ENCODE results near the gene BAZ2B. TPM values are rescaled to one million over a fixed set of nuclear protein-coding genes. Genes with fewer than 3 reads are reported as not detected.

BAZ2B gene
- total and polyA plus RNA-seq, 4 donors, result 18.3 to 266 (median 39.5) TPM

DNA sequence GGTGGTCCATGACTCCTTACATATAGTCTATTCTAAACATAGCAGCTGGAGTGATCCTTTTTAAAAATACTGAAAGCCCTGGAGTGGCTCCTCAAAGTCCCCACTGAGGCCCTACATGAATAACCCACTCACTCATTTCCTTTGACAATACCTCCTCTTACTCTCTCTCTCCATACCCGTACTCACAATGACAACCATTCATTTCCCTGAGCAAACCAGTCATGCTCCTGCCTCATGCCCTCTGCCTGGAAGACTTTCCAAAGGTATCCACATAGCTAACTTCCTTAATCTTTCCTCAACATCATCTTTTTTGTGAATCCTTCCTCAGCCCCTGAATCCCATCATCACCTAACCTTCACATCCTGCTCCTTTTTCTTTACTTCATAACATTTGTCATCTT is 102.6 kb downstream of the BAZ2B start:
- no peaks in the 10 kb centered on the region for H3K27me3 ChIP-seq (ENCODE audit: control insufficient read depth in 3 of 3, insufficient read depth in 3 of 3, low read length in 2 of 3)
- TF ChIP-seq, protein P1, sequence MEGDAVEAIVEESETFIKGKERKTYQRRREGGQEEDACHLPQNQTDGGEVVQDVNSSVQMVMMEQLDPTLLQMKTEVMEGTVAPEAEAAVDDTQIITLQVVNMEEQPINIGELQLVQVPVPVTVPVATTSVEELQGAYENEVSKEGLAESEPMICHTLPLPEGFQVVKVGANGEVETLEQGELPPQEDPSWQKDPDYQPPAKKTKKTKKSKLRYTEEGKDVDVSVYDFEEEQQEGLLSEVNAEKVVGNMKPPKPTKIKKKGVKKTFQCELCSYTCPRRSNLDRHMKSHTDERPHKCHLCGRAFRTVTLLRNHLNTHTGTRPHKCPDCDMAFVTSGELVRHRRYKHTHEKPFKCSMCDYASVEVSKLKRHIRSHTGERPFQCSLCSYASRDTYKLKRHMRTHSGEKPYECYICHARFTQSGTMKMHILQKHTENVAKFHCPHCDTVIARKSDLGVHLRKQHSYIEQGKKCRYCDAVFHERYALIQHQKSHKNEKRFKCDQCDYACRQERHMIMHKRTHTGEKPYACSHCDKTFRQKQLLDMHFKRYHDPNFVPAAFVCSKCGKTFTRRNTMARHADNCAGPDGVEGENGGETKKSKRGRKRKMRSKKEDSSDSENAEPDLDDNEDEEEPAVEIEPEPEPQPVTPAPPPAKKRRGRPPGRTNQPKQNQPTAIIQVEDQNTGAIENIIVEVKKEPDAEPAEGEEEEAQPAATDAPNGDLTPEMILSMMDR (IDR thresholded peaks at IDR 0.05; ENCODE audit: control extremely low read depth, extremely low read depth), result no peak
- peaks cover 3 to 30% (median 5%) of the 10 kb centered on the region in 5 donors for H3K4me1 ChIP-seq (ENCODE audit: control insufficient read depth in 5 of 5, insufficient read depth in 5 of 5, low read length in 5 of 5)
- H3K27ac ChIP-seq (ENCODE audit: low read depth in 1 of 2, low read length in 1 of 2), result no peak overlapping the region
- no peak for DNase-seq
- ATAC-seq (ENCODE audit: insufficient read depth, low FRiP score), result no peak
- no peak overlapping the region for H3K4me3 ChIP-seq
- H3K9me3 ChIP-seq (ENCODE audit: control insufficient read depth in 4 of 4, insufficient read depth in 3 of 4, low read length in 3 of 4), result no peaks in the 10 kb centered on the region
- 95 to 96% methylated on average over 1 of the region's 1 CpG for WGBS, 2 donors
- H3K36me3 ChIP-seq (ENCODE audit: control insufficient read depth in 4 of 4, insufficient read depth in 4 of 4, low read length in 4 of 4), result no peaks in the 10 kb centered on the region
- no peak overlapping the region for H3K9ac ChIP-seq (ENCODE audit: insufficient read depth in 1 of 2, low read length in 2 of 2)

DNA sequence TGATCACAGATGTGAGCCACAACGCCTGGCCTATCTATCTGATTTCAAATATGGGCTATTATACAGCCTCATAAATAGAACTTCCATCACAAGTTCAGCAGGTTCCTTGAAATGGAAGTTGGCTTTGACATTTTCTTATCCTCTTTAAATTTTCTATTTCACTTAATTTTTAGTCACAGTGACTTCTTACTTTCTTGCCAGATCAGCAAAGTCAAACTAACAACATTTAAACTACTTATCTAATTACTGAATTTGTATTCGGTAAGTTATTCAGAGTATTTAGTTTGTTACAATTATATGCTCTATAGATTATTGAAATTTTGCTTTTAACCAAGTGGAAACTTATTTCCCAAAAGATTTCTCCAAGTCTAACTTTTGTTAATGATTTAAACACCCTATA is 108.2 kb downstream of the BAZ2B start:
- Histone ChIP-seq H3K27me3 (ENCODE audit: control insufficient read depth in 3 of 3, insufficient read depth in 3 of 3, low read length in 2 of 3) (no peaks in the 10 kb centered on the region), H3K4me1 (ENCODE audit: control insufficient read depth in 5 of 5, insufficient read depth in 5 of 5, low read length in 5 of 5) (peaks cover 0 to 11% (median 5%) of the 10 kb centered on the region in 5 donors), H3K9me3 (ENCODE audit: control insufficient read depth in 4 of 4, insufficient read depth in 3 of 4, low read length in 3 of 4) (no peaks in the 10 kb centered on the region), H3K4me3 (no peak overlapping the region), H3K27ac (ENCODE audit: low read depth in 1 of 2, low read length in 1 of 2) (no peak overlapping the region), H3K36me3 (ENCODE audit: control insufficient read depth in 4 of 4, insufficient read depth in 4 of 4, low read length in 4 of 4) (no peaks in the 10 kb centered on the region), H3K9ac (ENCODE audit: insufficient read depth in 1 of 2, low read length in 2 of 2) (no peak overlapping the region)
- no peak for DNase-seq
- no peak for ATAC-seq (ENCODE audit: insufficient read depth, low FRiP score)
- 94 to 97% methylated on average over 2 of the region's 2 CpGs for WGBS, 2 donors
- TF ChIP-seq, protein P1 (IDR thresholded peaks at IDR 0.05; ENCODE audit: control extremely low read depth, extremely low read depth), result no peak

DNA sequence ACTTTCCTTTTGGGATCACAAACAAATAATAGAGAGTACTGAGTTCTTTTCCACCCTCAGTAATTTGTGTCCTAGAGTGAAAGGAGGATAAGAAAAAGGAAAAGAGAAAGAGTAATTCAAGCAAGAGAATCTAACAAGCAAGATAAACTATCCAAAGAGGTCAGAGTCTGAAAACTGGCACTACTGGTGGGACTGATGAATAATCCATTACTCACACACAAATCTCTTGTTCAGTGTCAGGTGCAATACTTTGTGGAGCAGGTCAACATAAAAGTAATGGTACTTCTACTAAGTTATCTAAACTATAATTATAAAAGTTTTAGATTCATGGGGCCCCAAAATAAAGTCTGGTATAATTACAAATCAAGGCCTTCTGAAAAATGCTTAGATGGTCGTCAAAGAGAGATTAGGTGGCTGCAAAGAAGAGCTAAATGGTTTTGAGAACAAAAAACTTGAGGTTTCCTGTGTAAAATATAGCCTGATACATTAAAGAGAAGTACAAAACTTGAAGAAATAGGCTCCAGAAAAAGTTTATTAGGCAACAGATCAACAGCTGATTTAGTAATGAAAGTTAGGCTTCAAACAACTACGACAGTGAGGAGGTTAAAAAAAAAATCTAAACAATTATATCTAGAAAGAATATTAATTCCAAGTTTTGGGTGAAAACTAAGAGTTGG is 109.4 kb downstream of the BAZ2B start:
- Histone ChIP-seq H3K9ac (ENCODE audit: insufficient read depth in 1 of 2, low read length in 2 of 2) (no peak overlapping the region), H3K4me3 (no peak overlapping the region), H3K4me1 (ENCODE audit: control insufficient read depth in 5 of 5, insufficient read depth in 5 of 5, low read length in 5 of 5) (peaks cover 0 to 5% (median 0%) of the 10 kb centered on the region in 5 donors), H3K27ac (ENCODE audit: low read depth in 1 of 2, low read length in 1 of 2) (no peak overlapping the region), H3K36me3 (ENCODE audit: control insufficient read depth in 4 of 4, insufficient read depth in 4 of 4, low read length in 4 of 4) (peaks cover 0 to 2% (median 0%) of the 10 kb centered on the region in 4 donors), H3K27me3 (ENCODE audit: control insufficient read depth in 3 of 3, insufficient read depth in 3 of 3, low read length in 2 of 3) (no peaks in the 10 kb centered on the region), H3K9me3 (ENCODE audit: control insufficient read depth in 4 of 4, insufficient read depth in 3 of 4, low read length in 3 of 4) (peaks cover 0 to under 1% (median 0%) of the 10 kb centered on the region in 4 donors)
- DNase-seq (no peak), ATAC-seq (ENCODE audit: insufficient read depth, low FRiP score) (no peak)
- 31 to 56% methylated on average over 2 of the region's 2 CpGs for WGBS, 2 donors
- TF ChIP-seq, protein P1 (IDR thresholded peaks at IDR 0.05; ENCODE audit: control extremely low read depth, extremely low read depth), result no peak
